ENCODE data around the gene WDHD1.

GRCh38 chr14:54935958-54936357 lies 90.9 kb downstream of the WDHD1 start:
- peak in 1 of 2 donors; percentile 3 for TF ChIP-seq CTCF (conservative IDR thresholded peaks at IDR 0.05 in 1 of 2, IDR thresholded peaks at IDR 0.05 in 1 of 2; ENCODE audit: extremely low read depth in 1 of 2, insufficient read depth in 1 of 2, low read depth in 1 of 2, low read length in 2 of 2)
- TF ChIP-seq EZH2 (IDR thresholded peaks at IDR 0.05; ENCODE audit: borderline replicate concordance, low read length) = no peak

Measured in mammary epithelial cell (primary cell).